Measurements from ENCODE around the gene ABLIM2.
A peak's percentile ranks its signal among the peaks of the same experiment; 100 is the strongest.

The ABLIM2 gene

DNA sequence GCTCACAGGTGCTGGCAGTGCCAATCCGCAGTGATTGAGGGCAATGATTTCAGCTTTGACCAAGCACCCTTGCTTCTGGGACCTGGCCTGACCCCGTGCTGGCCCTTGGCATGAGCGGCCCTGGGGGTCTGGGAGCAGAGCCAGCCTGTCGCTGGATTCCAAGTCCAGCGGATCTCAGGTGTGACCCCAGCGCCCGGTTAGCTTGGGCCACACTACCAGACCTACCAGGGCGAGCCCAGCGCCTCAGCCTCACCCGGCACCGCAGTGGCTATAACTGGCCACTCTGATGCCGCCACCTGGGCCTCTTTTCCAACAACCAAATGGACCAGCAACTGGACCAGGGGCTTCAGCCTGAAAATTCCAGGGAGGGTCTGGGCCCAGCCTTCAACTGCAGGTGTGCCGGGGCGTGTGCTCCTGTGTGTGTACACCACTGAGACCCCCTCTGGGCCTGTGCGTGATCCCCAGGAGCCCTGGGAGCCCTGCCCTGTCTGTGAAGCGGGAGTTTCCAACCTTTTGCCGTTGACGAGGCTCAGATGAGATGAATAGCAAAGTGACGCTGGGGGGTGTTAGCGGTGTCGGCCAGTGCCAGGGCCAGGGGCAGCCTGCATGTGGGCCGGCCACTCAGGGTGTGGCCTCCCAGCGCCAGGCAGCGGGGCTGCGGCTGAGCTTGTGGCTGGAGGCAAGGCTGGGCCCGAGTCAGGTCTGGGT lies 41.1 kb upstream of the ABLIM2 start:
- no peak for DNase-seq (ENCODE audit: low read depth in 1 of 2, low spot score in 1 of 2)
- in situ Hi-C loops (cut with HindIII; ENCODE audit: low pct_unique_long_range_greater_than_20kb, low sequenced_read_pairs) = no loop called here

DNA sequence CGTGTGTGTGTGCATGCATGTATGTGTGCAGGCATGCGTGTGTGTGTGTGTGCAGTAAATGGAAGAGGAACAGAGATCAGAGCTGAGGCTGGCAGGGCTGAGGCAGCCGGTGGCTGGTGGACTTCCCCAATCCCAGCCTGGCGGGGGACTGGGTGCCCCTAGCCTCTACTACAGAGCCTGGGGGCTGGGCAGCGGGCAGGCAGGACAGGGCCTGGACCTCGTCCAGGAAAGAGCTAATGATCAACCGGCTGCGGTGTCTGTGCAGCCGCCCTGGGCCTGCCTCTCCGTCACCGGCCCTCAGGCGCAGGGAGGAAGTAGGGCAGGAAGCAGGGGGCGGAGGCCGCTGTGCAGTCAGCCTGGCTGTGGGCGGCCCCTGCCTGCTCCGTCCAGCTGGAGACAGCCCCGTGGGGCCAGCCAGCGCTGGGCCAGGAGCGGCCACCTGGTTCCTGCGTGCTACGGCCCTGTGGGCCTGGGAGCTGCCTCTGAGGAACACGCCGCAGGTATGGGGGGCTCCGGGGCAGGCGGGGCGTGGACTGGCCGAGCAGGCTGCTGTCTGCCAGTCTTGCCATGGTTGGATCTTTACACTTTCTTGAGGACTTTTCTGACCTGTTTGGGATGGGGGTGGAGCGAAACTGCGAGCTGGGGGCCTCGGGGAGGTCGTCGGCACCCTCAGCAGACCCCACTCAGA lies 40.4 kb upstream of the ABLIM2 start, which contains the start of gene SH3TC1:
Gene SH3TC1 (plus strand): TSS at position 385 of the 688 bp plus-strand sequence. CDS start 5,905 bp downstream, outside the sequence.
- in situ Hi-C loops (cut with HindIII; ENCODE audit: low pct_unique_long_range_greater_than_20kb, low sequenced_read_pairs) = no loop called here
- DNase-seq (ENCODE audit: low read depth in 1 of 2, low spot score in 1 of 2) = no peak
- TF ChIP-seq JUND (IDR thresholded peaks at IDR 0.05; ENCODE audit: low read depth) = no peak

More for the DNA sequence above, 41.1 kb upstream of the ABLIM2 start:
- no peak for TF ChIP-seq JUND (IDR thresholded peaks at IDR 0.05; ENCODE audit: low read depth)

GRCh38 chr4:8198206-8198905 lies 39.7 kb upstream of the ABLIM2 start:
- no peak for TF ChIP-seq JUND (IDR thresholded peaks at IDR 0.05; ENCODE audit: low read depth)
- in situ Hi-C loops (cut with HindIII; ENCODE audit: low pct_unique_long_range_greater_than_20kb, low sequenced_read_pairs) = no loop called here
- no peak for DNase-seq (ENCODE audit: low read depth in 1 of 2, low spot score in 1 of 2)

DNA sequence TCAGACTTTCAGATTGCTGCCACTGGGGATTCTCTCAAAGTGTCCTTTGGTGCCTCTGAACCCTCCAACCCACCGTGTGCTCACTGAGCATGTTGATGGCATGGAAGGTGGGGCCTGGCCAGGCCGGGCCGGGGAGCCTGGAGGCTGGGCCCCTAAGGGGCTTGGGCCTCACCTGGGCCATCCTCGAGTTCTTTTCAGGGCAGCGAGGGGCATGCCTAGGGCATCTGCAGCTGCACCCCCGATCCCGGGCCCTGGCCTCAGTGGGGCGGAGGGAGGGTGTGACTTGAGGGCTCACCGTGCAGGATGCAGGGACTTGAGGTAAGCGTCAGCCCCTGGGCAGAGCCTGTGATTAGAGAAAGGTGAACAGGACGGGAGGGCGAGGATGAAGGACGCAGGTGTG lies 38.9 kb upstream of the ABLIM2 start:
- in situ Hi-C loops (cut with HindIII; ENCODE audit: low pct_unique_long_range_greater_than_20kb, low sequenced_read_pairs) = no loop called here
- DNase-seq (ENCODE audit: low read depth in 1 of 2, low spot score in 1 of 2) = no peak
- no peak for TF ChIP-seq JUND (IDR thresholded peaks at IDR 0.05; ENCODE audit: low read depth)

GRCh38 chr4:8195841-8196458 lies 37.3 kb upstream of the ABLIM2 start:
- DNase-seq (ENCODE audit: low read depth in 1 of 2, low spot score in 1 of 2) = no peak
- in situ Hi-C loops (cut with HindIII; ENCODE audit: low pct_unique_long_range_greater_than_20kb, low sequenced_read_pairs) = no loop called here
- TF ChIP-seq JUND (IDR thresholded peaks at IDR 0.05; ENCODE audit: low read depth) = no peak

DNA sequence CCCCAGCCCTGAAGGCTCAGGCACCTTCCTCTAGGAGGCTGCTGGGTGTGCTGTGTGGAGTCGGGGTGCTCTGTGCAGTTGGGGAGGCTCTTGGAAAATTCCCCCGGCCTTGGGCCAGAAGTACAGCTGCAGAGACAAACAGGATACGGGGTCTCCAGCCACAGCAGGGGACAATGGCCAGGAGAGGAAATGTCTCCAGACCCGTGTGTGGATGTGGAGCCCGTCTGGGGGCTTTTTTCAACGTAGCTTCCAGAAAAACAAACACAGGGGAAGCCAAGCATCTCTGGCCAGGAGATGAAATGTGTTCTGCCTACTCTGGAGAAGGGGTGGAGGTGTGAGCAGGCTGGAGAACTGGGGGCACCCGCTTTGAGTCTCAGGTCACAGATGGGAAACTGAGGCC lies 36.8 kb upstream of the ABLIM2 start:
- in situ Hi-C loops (cut with HindIII; ENCODE audit: low pct_unique_long_range_greater_than_20kb, low sequenced_read_pairs) = no loop called here
- TF ChIP-seq JUND (IDR thresholded peaks at IDR 0.05; ENCODE audit: low read depth) = no peak
- no peak for DNase-seq (ENCODE audit: low read depth in 1 of 2, low spot score in 1 of 2)

DNA sequence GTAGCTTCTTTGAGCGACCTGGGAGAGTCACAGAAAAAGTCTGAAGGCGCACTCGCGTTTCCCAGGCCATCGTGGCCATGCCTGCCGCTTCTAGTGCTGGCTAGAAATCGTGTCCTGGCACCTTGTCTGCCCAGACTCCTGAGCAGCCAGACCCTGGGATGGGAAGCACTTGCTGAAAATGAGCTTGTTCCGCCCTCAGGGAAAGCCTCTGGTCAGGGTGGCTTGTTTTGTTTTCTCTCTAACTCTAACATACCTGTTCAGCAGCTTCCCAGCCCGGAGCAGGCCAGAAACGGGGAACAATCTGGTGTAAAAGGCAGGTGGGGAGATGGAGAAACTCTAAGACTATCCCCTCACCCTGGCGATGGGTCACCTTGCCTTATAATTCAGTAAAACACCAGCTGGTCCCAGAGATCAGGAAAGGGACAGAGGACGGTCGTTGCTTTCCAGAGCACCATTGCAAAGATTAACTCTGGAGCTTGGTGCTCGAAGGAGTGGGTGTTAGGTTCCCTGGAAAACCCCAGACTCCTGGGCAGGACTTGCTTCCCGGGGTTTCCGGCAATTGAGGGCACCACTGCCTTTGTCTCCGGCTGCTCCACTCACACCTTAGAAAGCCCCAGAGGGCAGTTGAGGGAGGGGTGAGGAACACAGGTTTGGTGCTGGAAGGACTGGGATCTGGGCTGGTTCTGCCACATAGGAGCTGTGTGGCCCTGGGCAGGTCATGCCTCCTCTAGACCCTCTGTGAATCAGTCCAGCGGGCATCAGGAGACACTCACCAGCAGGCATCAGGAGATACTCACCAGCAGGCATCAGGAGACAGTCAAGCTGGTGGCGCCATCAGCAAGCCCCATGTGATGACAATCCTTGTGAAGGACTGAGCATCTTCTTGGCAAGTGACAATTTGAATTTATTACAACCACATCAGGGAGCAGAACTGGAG lies 36.0 kb upstream of the ABLIM2 start:
- TF ChIP-seq JUND (IDR thresholded peaks at IDR 0.05; ENCODE audit: low read depth) = no peak
- peak in 1 of 2 experiments; percentile 30 for DNase-seq (ENCODE audit: low read depth in 1 of 2, low spot score in 1 of 2)
- in situ Hi-C loops (cut with HindIII; ENCODE audit: low pct_unique_long_range_greater_than_20kb, low sequenced_read_pairs) = no loop called here

GRCh38 chr4:8192748-8193738 lies 34.4 kb upstream of the ABLIM2 start:
- no peak for TF ChIP-seq JUND (IDR thresholded peaks at IDR 0.05; ENCODE audit: low read depth)
- peak; percentile 71 to 72 for DNase-seq (ENCODE audit: low read depth in 1 of 2, low spot score in 1 of 2)
- in situ Hi-C loops (cut with HindIII; ENCODE audit: low pct_unique_long_range_greater_than_20kb, low sequenced_read_pairs) = no loop called here

- no peak for TF ChIP-seq JUND (IDR thresholded peaks at IDR 0.05; ENCODE audit: low read depth)
- in situ Hi-C loops (cut with HindIII; ENCODE audit: low pct_unique_long_range_greater_than_20kb, low sequenced_read_pairs) = no loop called here
- no peak for DNase-seq (ENCODE audit: low read depth in 1 of 2, low spot score in 1 of 2)
Observed at GRCh38 chr4:8191136-8191747, 32.6 kb upstream of the ABLIM2 start.

Measured in T47D (cell line).